Kidney (tissue), 14 donors: ENCODE results near the gene COBL. TPM values are rescaled to one million over a fixed set of nuclear protein-coding genes. Genes with fewer than 3 reads are reported as not detected.

ENCODE experiments used
- DNase-seq, 5 donors: peaks; one replicate each; pipeline ENCODE4 v3.0.0-alpha.2; 2013 to 2020
- FAIRE-seq: peaks from 2 replicates; lab custom pipeline; 2012; peaks lifted over from hg19 to GRCh38; lab: Jason Lieb, UNC
- H3K27ac ChIP-seq, 2 donors: one replicate each; pipeline ENCODE4 v1.7.0; 2013; ENCODE audit warnings: low read depth in 2 of 2, low read length in 2 of 2, inconsistent platforms in 1 of 2
- H3K27me3 ChIP-seq: one replicate; pipeline ENCODE4 v1.7.1; 2013; ENCODE audit warnings: low read length, inconsistent platforms; ENCODE audit not compliant: control insufficient read depth, insufficient read depth
- H3K36me3 ChIP-seq, 3 donors: one replicate each; pipeline versions ENCODE4 v1.7.0 to v1.7.1; 2013; ENCODE audit warnings: low read length in 3 of 3, control low read depth in 1 of 3, inconsistent platforms in 1 of 3; ENCODE audit not compliant: insufficient read depth in 3 of 3, control insufficient read depth in 2 of 3
- H3K4me1 ChIP-seq, 3 donors: one replicate each; pipeline versions ENCODE4 v1.7.0 to v1.7.1; 2013; ENCODE audit warnings: low read length in 3 of 3, inconsistent platforms in 1 of 3, low read depth in 1 of 3; ENCODE audit not compliant: control insufficient read depth in 2 of 3, insufficient read depth in 2 of 3
- H3K4me3 ChIP-seq, 3 donors: one replicate each; pipeline versions ENCODE4 v1.7.0 to v1.8.1; 2013; ENCODE audit warnings: low read length in 3 of 3, control low read depth in 1 of 3, inconsistent platforms in 1 of 3
- H3K9ac ChIP-seq, 3 donors: one replicate each; pipeline versions ENCODE4 v1.7.0 to v1.7.1; 2013; ENCODE audit warnings: low read length in 3 of 3, control low read depth in 1 of 3, inconsistent platforms in 1 of 3
- H3K9me3 ChIP-seq, 3 donors: one replicate each; pipeline versions ENCODE4 v1.7.0 to v1.7.1; 2013; ENCODE audit warnings: low read length in 3 of 3, control low read depth in 1 of 3, inconsistent platforms in 1 of 3; ENCODE audit not compliant: control insufficient read depth in 2 of 3, insufficient read depth in 1 of 3
- CTCF ChIP-seq: IDR thresholded peaks from 3 replicates; pipeline ENCODE4 v1.5.1; 2012; ENCODE audit warnings: mild to moderate bottlenecking, moderate library complexity, borderline replicate concordance; ENCODE audit not compliant: insufficient read depth; ENCODE audit errors: extremely low read depth
- intact Hi-C: fragments of 100-400 bp; cut with DNase I; formaldehyde crosslinking; loops from one replicate; pipeline ENCODE4 v1.11.1; 2022
- polyA plus RNA-seq: library from polyadenylated mRNA; stranded (reverse); fragments of 350-450 nt; fragmentation: Illumina TruSeq; extraction: RNeasy Lipid Tissue Mini Kit (QIAGEN cat#74804); gene quantifications from one replicate; pipeline ENCODE4 v1.2.3, GENCODE V29; 2014; ENCODE audit warnings: low read depth, low replicate concordance; ENCODE audit not compliant: insufficient read depth
- total RNA-seq: library from RNA; stranded (reverse); fragmentation: NEBNext Ultra II Directional; extraction: Animal tissue kit (Norgen Biotek cat#: 25700); gene quantifications from one replicate; pipeline ENCODE4 v1.2.1, GENCODE V29; 2021
- donor health status: control.
- donor health status: control.
- donor health status: control.
- donor health status: control.
- donor health status: control.
- donor health status: DM: yes; HTN: yes; CAD: no.
- donor health status: Normal renal cell carcinoma (clear cell type).

Gene COBL
- total and polyA plus RNA-seq, 2 donors from 2014 or later = 9.8 to 42.7 TPM

- Histone ChIP-seq H3K27me3 (no peaks in the 10 kb centered on the region), H3K4me3 (no peak overlapping the region), H3K9me3 (no peaks in the 10 kb centered on the region), H3K4me1 (peaks cover 0 to 12% (median 4%) of the 10 kb centered on the region in 3 donors), H3K9ac (no peak overlapping the region), H3K36me3 (no peaks in the 10 kb centered on the region), H3K27ac (no peak overlapping the region)
- intact Hi-C loops = no loop called here
- no peak for FAIRE-seq
- TF ChIP-seq CTCF = no peak
- DNase-seq = no peak
Measured at GRCh38 chr7:51227861-51228260, 88.7 kb downstream of the COBL start.

GRCh38 chr7:51226916-51227535 is 89.6 kb downstream of the COBL start:
- no peak overlapping the region for H3K27ac ChIP-seq
- intact Hi-C loops = no loop called here
- H3K4me1 ChIP-seq = peaks cover 0 to 12% (median 4%) of the 10 kb centered on the region in 3 donors
- no peak for TF ChIP-seq CTCF
- FAIRE-seq (no peak), DNase-seq (no peak)
- H3K27me3 ChIP-seq = no peaks in the 10 kb centered on the region
- no peak overlapping the region for H3K4me3 ChIP-seq
- H3K9ac ChIP-seq = no peak overlapping the region
- H3K9me3 ChIP-seq = no peaks in the 10 kb centered on the region
- no peaks in the 10 kb centered on the region for H3K36me3 ChIP-seq

- H3K4me3 ChIP-seq = no peak overlapping the region
- peaks cover 0 to 12% (median 4%) of the 10 kb centered on the region in 3 donors for H3K4me1 ChIP-seq
- FAIRE-seq (no peak), DNase-seq (no peak)
- no peak overlapping the region for H3K27ac ChIP-seq
- H3K27me3 ChIP-seq = no peaks in the 10 kb centered on the region
- intact Hi-C loops = no loop called here
- no peaks in the 10 kb centered on the region for H3K36me3 ChIP-seq
- H3K9ac ChIP-seq = no peak overlapping the region
- no peaks in the 10 kb centered on the region for H3K9me3 ChIP-seq
- TF ChIP-seq CTCF = no peak
Measured at GRCh38 chr7:51226063-51226755, 90.4 kb downstream of the COBL start.
